OCI-LY7 (cell line): Measurements from ENCODE around the gene APOA1. TPM values are rescaled to one million over a fixed set of nuclear protein-coding genes. Genes with fewer than 3 reads are reported as not detected.

Experiments
- BruUV-seq: library from RNA; stranded (reverse); fragments of 400-500 nt; replicated peaks from 2 replicates; lab custom pipeline; 2021; lab: Mats Ljungman, UMichigan
- CTCF ChIA-PET: fragments of 300-600 bp; sonication (Branson Sonifier 250); formaldehyde crosslinking; loops from one replicate; lab custom pipeline; 2022; ENCODE audit warnings: antibody characterized with exemption; ENCODE audit not compliant: unreplicated experiment; lab: Charles Lee
- POLR2A ChIA-PET: fragments of 300-600 bp; sonication (Branson Sonifier 250); formaldehyde crosslinking; loops from one replicate; lab custom pipeline; 2022; ENCODE audit warnings: antibody characterized with exemption; lab: Charles Lee
- DNase-seq: peaks from one replicate; pipeline ENCODE4 v3.0.0-alpha.2; 2015; ENCODE audit warnings: low spot score
- H2AFZ ChIP-seq: fragments of 200-600 bp; sonication (generic), shearing (Covaris generic); 2 replicates; pipeline ENCODE4 v1.6.1; 2014; ENCODE audit warnings: mild to moderate bottlenecking, antibody characterized with exemption, low read length, moderate library complexity
- H3K27ac ChIP-seq: fragments of 200-600 bp; sonication (generic); 2 replicates; pipeline ENCODE4 v1.5.1; 2014; ENCODE audit warnings: mixed run types, low read depth, mild to moderate bottlenecking, moderate library complexity, low read length, inconsistent platforms; ENCODE audit not compliant: poor library complexity, severe bottlenecking
- H3K36me3 ChIP-seq: fragments of 200-600 bp; sonication (generic); 2 replicates; pipeline ENCODE4 v1.6.1; 2014; ENCODE audit warnings: mild to moderate bottlenecking, antibody characterized with exemption, low read length, moderate library complexity, mixed read lengths; ENCODE audit not compliant: insufficient read depth
- H3K4me1 ChIP-seq: fragments of 200-600 bp; sonication (generic); 2 replicates; pipeline ENCODE4 v1.5.1; 2014; ENCODE audit warnings: mild to moderate bottlenecking, low read length; ENCODE audit not compliant: insufficient read depth, poor library complexity, severe bottlenecking
- H3K4me2 ChIP-seq: fragments of 200-600 bp; sonication (generic); 2 replicates; pipeline ENCODE4 v1.6.1; 2014; ENCODE audit warnings: mild to moderate bottlenecking, low read length
- H3K4me3 ChIP-seq: fragments of 200-600 bp; sonication (generic); 2 replicates; pipeline ENCODE4 v1.5.1; 2014; ENCODE audit warnings: mild to moderate bottlenecking, low read depth, low read length; ENCODE audit not compliant: poor library complexity, severe bottlenecking
- H3K79me2 ChIP-seq: fragments of 200-600 bp; sonication (generic); 2 replicates; pipeline ENCODE4 v1.6.1; 2016; ENCODE audit warnings: low read depth, mild to moderate bottlenecking, low read length, moderate library complexity, mixed read lengths; ENCODE audit not compliant: insufficient read depth
- H3K9me2 ChIP-seq: fragments of 200-600 bp; sonication (generic); 2 replicates; pipeline ENCODE4 v1.6.1; 2016; ENCODE audit warnings: mild to moderate bottlenecking, low read length, mixed read lengths; ENCODE audit not compliant: insufficient read depth
- H3K9me3 ChIP-seq: fragments of 200-600 bp; sonication (generic); 2 replicates; pipeline ENCODE4 v1.6.1; 2014; ENCODE audit warnings: mild to moderate bottlenecking, mixed run types, low read length, mixed read lengths
- H4K20me1 ChIP-seq: fragments of 200-600 bp; sonication (generic); 2 replicates; pipeline ENCODE4 v1.6.1; 2014; ENCODE audit warnings: mild to moderate bottlenecking, antibody characterized with exemption, low read length, moderate library complexity, mixed read lengths; ENCODE audit not compliant: insufficient read depth
- EZH2phosphoT487 ChIP-seq: fragments of 200-600 bp; sonication (generic); IDR thresholded peaks from 2 replicates; pipeline ENCODE4 v1.6.1; 2018; ENCODE audit warnings: low read depth, borderline replicate concordance, mild to moderate bottlenecking, mixed run types, antibody characterized with exemption, low read length, moderate library complexity, mixed read lengths
- intact Hi-C: fragments of 100-400 bp; cut with micrococcal nuclease; formaldehyde crosslinking; loops from one replicate; pipeline ENCODE4 v1.10.0; 2022; ENCODE audit not compliant: unreplicated experiment
- total RNA-seq, 2 experiments: library from RNA; depleted of rRNA in 1 of 2; stranded (reverse); fragments of >200 nt in 1 of 2; shearing (Covaris generic) in 1 of 2; gene quantifications; 2 replicates each; pipeline ENCODE4 v1.2.3, GENCODE V29; 2014 to 2022
- TF ChIP-seq, protein P1 (sequence below): fragments of 200-600 bp; sonication (generic); conservative IDR thresholded peaks from 2 replicates; pipeline ENCODE4 v1.5.1; 2014; ENCODE audit warnings: mild to moderate bottlenecking, antibody characterized with exemption, low read length, moderate library complexity, mixed read lengths

The APOA1 gene
- total RNA-seq, 2 experiments from 2014 or later, result 0.22 TPM; not detected in 1

DNA sequence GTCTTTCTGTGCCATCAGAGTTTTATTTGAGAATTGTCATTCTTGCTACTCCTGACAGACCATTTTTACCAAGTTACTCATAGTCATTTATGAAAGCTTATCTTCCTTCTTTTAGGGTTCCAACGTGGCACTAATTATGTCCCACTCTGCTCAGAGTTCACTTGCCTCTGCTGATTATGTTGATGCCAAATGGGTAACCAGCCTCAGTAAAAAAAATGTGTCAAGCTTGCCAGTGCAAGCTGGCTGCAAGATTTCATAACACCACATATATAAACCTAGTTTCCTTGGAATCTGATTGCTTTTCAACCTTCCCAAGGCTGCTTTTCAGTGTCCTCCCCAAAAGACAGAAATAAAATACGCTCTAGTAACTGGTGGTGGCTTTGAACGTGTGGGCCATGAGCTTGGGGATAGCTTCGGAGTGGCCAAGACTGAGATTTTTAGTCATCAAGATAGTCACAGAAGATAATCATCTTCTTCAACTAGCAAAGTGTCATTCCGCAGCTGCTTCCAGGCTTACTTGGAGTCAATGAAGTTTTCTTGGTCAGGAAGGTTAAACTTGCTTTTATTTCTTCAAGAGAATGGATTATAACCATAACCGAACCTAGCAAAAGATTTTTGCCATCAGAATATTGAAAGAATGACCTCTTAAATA lies 29.5 kb upstream of the APOA1 start:
- Histone ChIP-seq H3K4me1 (no peaks in the 10 kb centered on the region), H3K79me2 (no peaks in the 10 kb centered on the region), H3K4me3 (no peak overlapping the region), H2AFZ (no peak overlapping the region), H3K36me3 (peaks cover 93% of the 10 kb centered on the region), H3K27ac (no peak overlapping the region), H3K9me2 (no peaks in the 10 kb centered on the region), H3K4me2 (no peak overlapping the region), H3K9me3 (no peaks in the 10 kb centered on the region), H4K20me1 (no peaks in the 10 kb centered on the region)
- POLR2A ChIA-PET, result interaction anchor here (1.1 kb wide), 1 partner anchor 51 kb away, joined by 3 read pairs; no protein-coding TSS in a partner anchor
- no peak for DNase-seq
- intact Hi-C loops, result no loop called here
- CTCF ChIA-PET, result interaction anchor here (1.2 kb wide), 1 partner anchor 15 kb away, joined by 3 read pairs; no protein-coding TSS in a partner anchor
- no TSS peak for BruUV-seq
- TF ChIP-seq, protein P1, sequence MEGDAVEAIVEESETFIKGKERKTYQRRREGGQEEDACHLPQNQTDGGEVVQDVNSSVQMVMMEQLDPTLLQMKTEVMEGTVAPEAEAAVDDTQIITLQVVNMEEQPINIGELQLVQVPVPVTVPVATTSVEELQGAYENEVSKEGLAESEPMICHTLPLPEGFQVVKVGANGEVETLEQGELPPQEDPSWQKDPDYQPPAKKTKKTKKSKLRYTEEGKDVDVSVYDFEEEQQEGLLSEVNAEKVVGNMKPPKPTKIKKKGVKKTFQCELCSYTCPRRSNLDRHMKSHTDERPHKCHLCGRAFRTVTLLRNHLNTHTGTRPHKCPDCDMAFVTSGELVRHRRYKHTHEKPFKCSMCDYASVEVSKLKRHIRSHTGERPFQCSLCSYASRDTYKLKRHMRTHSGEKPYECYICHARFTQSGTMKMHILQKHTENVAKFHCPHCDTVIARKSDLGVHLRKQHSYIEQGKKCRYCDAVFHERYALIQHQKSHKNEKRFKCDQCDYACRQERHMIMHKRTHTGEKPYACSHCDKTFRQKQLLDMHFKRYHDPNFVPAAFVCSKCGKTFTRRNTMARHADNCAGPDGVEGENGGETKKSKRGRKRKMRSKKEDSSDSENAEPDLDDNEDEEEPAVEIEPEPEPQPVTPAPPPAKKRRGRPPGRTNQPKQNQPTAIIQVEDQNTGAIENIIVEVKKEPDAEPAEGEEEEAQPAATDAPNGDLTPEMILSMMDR, result no peak

DNA sequence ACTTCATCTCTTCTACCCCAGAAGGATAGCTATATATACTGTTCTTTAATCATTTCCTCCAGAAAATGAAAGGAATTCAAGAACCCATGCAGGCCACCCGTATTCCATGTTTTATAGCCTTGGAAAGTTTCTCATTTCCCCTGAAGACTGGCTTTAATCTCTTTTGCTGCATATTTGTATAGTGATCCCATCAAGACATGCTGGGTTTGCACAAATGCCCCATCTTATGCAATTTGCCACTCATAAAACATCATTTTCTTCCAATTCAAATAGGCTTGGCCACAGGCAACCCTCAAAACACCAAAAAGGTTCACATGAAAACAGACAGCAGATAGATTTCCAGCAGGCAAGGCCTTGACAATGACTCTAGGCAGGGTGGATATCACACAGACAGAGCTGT lies 28.3 kb upstream of the APOA1 start:
- H3K9me2 ChIP-seq, result no peaks in the 10 kb centered on the region
- no peak overlapping the region for H3K27ac ChIP-seq
- no peak for DNase-seq
- CTCF ChIA-PET, result interaction anchor here (1.2 to 1.5 kb wide), 2 partner anchors 13 to 14 kb away, joined by 3 read pairs; no protein-coding TSS in a partner anchor
- intact Hi-C loops, result no loop called here
- H3K4me1 ChIP-seq, result no peaks in the 10 kb centered on the region
- no peaks in the 10 kb centered on the region for H3K79me2 ChIP-seq
- H3K4me2 ChIP-seq, result no peak overlapping the region
- TF ChIP-seq EZH2phosphoT487, result no peak
- TF ChIP-seq, protein P1, result no peak
- no peak overlapping the region for H2AFZ ChIP-seq
- peaks cover 93% of the 10 kb centered on the region for H3K36me3 ChIP-seq
- no peaks in the 10 kb centered on the region for H4K20me1 ChIP-seq
- no peaks in the 10 kb centered on the region for H3K9me3 ChIP-seq
- no TSS peak for BruUV-seq
- POLR2A ChIA-PET, result no interaction called here
- H3K4me3 ChIP-seq, result no peak overlapping the region

DNA sequence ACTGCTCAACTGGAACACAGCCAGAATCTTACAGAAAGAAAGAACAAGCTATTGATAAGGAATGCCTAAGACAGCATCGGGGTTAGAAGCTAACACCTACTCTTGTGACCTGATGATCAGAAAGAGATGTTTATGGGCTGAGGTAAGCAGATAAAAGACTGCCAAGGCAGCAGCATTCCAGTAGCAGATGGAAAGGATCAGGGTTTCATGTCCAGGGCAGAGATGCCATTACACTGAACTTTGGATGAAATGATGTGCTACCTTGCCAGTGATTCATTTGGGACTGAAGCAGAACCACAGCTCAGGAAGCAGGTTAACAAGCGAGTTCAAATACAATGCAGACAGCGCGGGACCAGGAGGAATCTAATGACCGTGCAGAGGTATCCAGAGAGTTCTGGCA lies 27.1 kb upstream of the APOA1 start:
- POLR2A ChIA-PET, result interaction anchor here (0.5 to 0.9 kb wide), 4 partner anchors 23 to 58 kb away, joined by 3 read pairs; no protein-coding TSS in a partner anchor
- no peaks in the 10 kb centered on the region for H3K79me2 ChIP-seq
- CTCF ChIA-PET, result no interaction called here
- no peaks in the 10 kb centered on the region for H3K4me1 ChIP-seq
- peaks cover 91% of the 10 kb centered on the region for H3K36me3 ChIP-seq
- no peaks in the 10 kb centered on the region for H4K20me1 ChIP-seq
- H3K4me3 ChIP-seq, result no peak overlapping the region
- no peak overlapping the region for H3K27ac ChIP-seq
- H3K9me2 ChIP-seq, result no peaks in the 10 kb centered on the region
- intact Hi-C loops, result no loop called here
- H3K9me3 ChIP-seq, result no peaks in the 10 kb centered on the region
- no peak overlapping the region for H2AFZ ChIP-seq
- no peak overlapping the region for H3K4me2 ChIP-seq
- no TSS peak for BruUV-seq
- TF ChIP-seq, protein P1, result no peak
- TF ChIP-seq EZH2phosphoT487, result no peak
- no peak for DNase-seq
